GM12878 (cell line): ENCODE data around the gene WNK2. TPM values are rescaled to one million over a fixed set of nuclear protein-coding genes. Genes with fewer than 3 reads are reported as not detected.

Experiments
- ATAC-seq: fragments of 200-7000 bp; cut with Tn5 transposase; 3 replicates; pipeline ENCODE4 v1.9.1; 2020; ENCODE audit warnings: mild to moderate bottlenecking, moderate library complexity
- BruUV-seq: library from RNA; stranded (reverse); fragments of 400-500 nt; replicated peaks from 2 replicates; lab custom pipeline; 2021; lab: Mats Ljungman, UMichigan
- CTCF ChIA-PET: fragments of 300-600 bp; sonication (Branson Sonifier 250); formaldehyde crosslinking; extraction: SDS; loops from one replicate; lab custom pipeline; 2021; ENCODE audit warnings: inconsistent platforms; lab: Yijun Ruan, JAX
- POLR2A ChIA-PET: fragments of 350-600 bp; formaldehyde crosslinking; extraction: SDS; loops from one replicate; lab custom pipeline; 2021; ENCODE audit warnings: inconsistent platforms; lab: Charles Lee
- RAD21 ChIA-PET: fragments of 300-600 bp; sonication (Branson Sonifier 250); formaldehyde crosslinking; loops from one replicate; lab custom pipeline; 2023; ENCODE audit warnings: antibody characterized with exemption; ENCODE audit not compliant: unreplicated experiment; lab: Charles Lee
- SMC1A ChIA-PET: fragments of 300-600 bp; sonication (Branson Sonifier 250); formaldehyde crosslinking; loops from one replicate; lab custom pipeline; 2023; ENCODE audit not compliant: unreplicated experiment, uncharacterized antibody; lab: Charles Lee
- DNase-seq: peaks from one replicate; pipeline ENCODE4 v3.0.0-alpha.2; 2011; ENCODE audit warnings: low read depth, low spot score
- FAIRE-seq: peaks from 3 replicates; lab custom pipeline; 2011; peaks lifted over from hg19 to GRCh38; lab: Jason Lieb, UNC
- H2AFZ ChIP-seq: 2 replicates; pipeline ENCODE4 v1.6.0; 2011; ENCODE audit warnings: low read depth, low read length, control low read depth; ENCODE audit not compliant: control insufficient read depth
- H3K27ac ChIP-seq: 2 replicates; pipeline ENCODE4 v1.5.1; 2011; ENCODE audit warnings: control low read depth; ENCODE audit not compliant: control insufficient read depth, insufficient read depth
- H3K27me3 ChIP-seq, 2 experiments: replicated peaks in 1 of 2; 2 replicates each; pipeline versions ENCODE4 v1.6.0 to v1.6.1; 2011; ENCODE audit warnings: low read length in 1 of 2; ENCODE audit not compliant: control insufficient read depth in 2 of 2, insufficient read depth in 2 of 2
- H3K36me3 ChIP-seq, 2 experiments: 2 replicates each; pipeline ENCODE4 v1.5.1; 2011; ENCODE audit warnings: low read length in 1 of 2; ENCODE audit not compliant: control insufficient read depth in 2 of 2, insufficient read depth in 2 of 2
- H3K4me1 ChIP-seq: 2 replicates; pipeline ENCODE4 v1.6.1; 2011; ENCODE audit warnings: mild to moderate bottlenecking, low read length, moderate library complexity, mixed read lengths; ENCODE audit not compliant: control insufficient read depth, insufficient read depth
- H3K4me2 ChIP-seq: 2 replicates; pipeline ENCODE4 v1.6.0; 2011; ENCODE audit warnings: control low read depth; ENCODE audit not compliant: control insufficient read depth, insufficient read depth
- H3K4me3 ChIP-seq: fragments of 200-600 bp; sonication (generic); 2 replicates; pipeline ENCODE4 v1.5.1; 2016
- H3K79me2 ChIP-seq: 2 replicates; pipeline ENCODE4 v1.6.0; 2011; ENCODE audit warnings: low read length; ENCODE audit not compliant: control insufficient read depth, insufficient read depth
- H3K9ac ChIP-seq: 2 replicates; pipeline ENCODE4 v1.8.0; 2011; ENCODE audit warnings: low read length, control low read depth, mixed read lengths; ENCODE audit not compliant: control insufficient read depth, insufficient read depth
- H3K9me3 ChIP-seq: replicated peaks from 3 replicates; pipeline ENCODE4 v1.5.1; 2011; ENCODE audit warnings: mild to moderate bottlenecking, low read length; ENCODE audit not compliant: control insufficient read depth, insufficient read depth
- H4K20me1 ChIP-seq: 2 replicates; pipeline ENCODE4 v1.6.0; 2011; ENCODE audit not compliant: control insufficient read depth, insufficient read depth
- E4F1 ChIP-seq: fragments of 450-650 bp; IDR thresholded peaks from 2 replicates; pipeline ENCODE4 v1.6.1; 2018; ENCODE audit warnings: borderline replicate concordance, mild to moderate bottlenecking; ENCODE audit not compliant: partially characterized antibody
- EGR1 ChIP-seq, 2 experiments: IDR thresholded peaks; 1 replicate in 1 of 2; 2 replicates in 1 of 2; pipeline ENCODE4 v1.6.1; 2011 to 2012; ENCODE audit warnings: low read depth in 2 of 2, low read length in 2 of 2, borderline replicate concordance in 1 of 2, mild to moderate bottlenecking in 1 of 2, moderate library complexity in 1 of 2
- KLF5 ChIP-seq: fragments of 450-650 bp; IDR thresholded peaks from 2 replicates; pipeline ENCODE4 v1.6.1; 2014; ENCODE audit warnings: mild to moderate bottlenecking; ENCODE audit not compliant: partially characterized antibody
- RFX5 ChIP-seq: IDR thresholded peaks from 2 replicates; pipeline ENCODE4 v1.6.1; 2011; ENCODE audit warnings: low read depth, low read length, improper control_type of control experiment
- TBL1XR1 ChIP-seq: IDR thresholded peaks from 2 replicates; pipeline ENCODE4 v1.6.1; 2012; ENCODE audit warnings: low read depth, low read length, improper control_type of control experiment
- TCF12 ChIP-seq: IDR thresholded peaks from 2 replicates; pipeline ENCODE4 v1.6.1; 2011; ENCODE audit warnings: low read depth, mild to moderate bottlenecking, low read length
- WGBS: methylation state at CpG from one replicate; pipeline ENCODE4 v1.1.6; 2016; ENCODE audit warnings: low lambda C conversion rate; ENCODE audit not compliant: insufficient replicate concordance, insufficient coverage; ENCODE audit errors: missing lambda C conversion rate; 5-methylcytosine and 5-hydroxymethylcytosine counted together
- in situ Hi-C: fragments of 300-500 bp; cut with MboI; formaldehyde crosslinking; loops from 9 replicates; pipeline ENCODE4 v1.14.3; 2018; ENCODE audit warnings: mixed read lengths
- intact Hi-C: fragments of 100-400 bp; cut with micrococcal nuclease; formaldehyde crosslinking; loops from one replicate; pipeline ENCODE4 v1.14.2; 2022; ENCODE audit not compliant: unreplicated experiment
- polyA plus RNA-seq, 11 experiments: library from polyadenylated mRNA; depleted of rRNA in 4 of 11; unstranded in 6 of 11; stranded (reverse) in 5 of 11; fragments of >200 nt; fragmentation: Nextera tagmentation in 4 of 11; fragmentation: Illumina TruSeq in 1 of 11; extraction: Ambion mirVana in 4 of 11; extraction: Trizol in 1 of 11; gene quantifications; 1 replicate in 1 of 11; 2 replicates in 10 of 11; pipeline versions ENCODE4 v1.2.1 to v1.2.3, GENCODE V29; 2011 to 2016; ENCODE audit warnings: inconsistent platforms in 2 of 11, missing spikeins in 2 of 11, low read depth in 1 of 11
- total RNA-seq, 4 experiments: library from RNA; depleted of rRNA in 3 of 4; stranded (reverse); fragments of >200 nt in 3 of 4; fragmentation: Illumina TruSeq in 1 of 4; extraction: Trizol in 1 of 4; gene quantifications; 2 replicates each; pipeline versions ENCODE4 v1.2.1 to v1.2.3, GENCODE V29; 2013 to 2021

The WNK2 gene
- total and polyA plus RNA-seq, 10 of the 15 experiments (the other 5 are each of a cell fraction or from before 2014, with no cell fraction given): 0.15 TPM; not detected in 9

GRCh38 chr9:93267681-93268505, 84.0 kb downstream of the WNK2 start:
- no peak for DNase-seq
- Histone ChIP-seq H2AFZ (no peak overlapping the region), H3K4me2 (peak overlapping the region; percentile 44; the same call in 1 of the 2 replicates), H3K27me3 (no peaks in the 10 kb centered on the region), H3K4me3 (no peak overlapping the region), H3K9ac (no peak overlapping the region), H3K36me3 (no peaks in the 10 kb centered on the region), H3K79me2 (no peaks in the 10 kb centered on the region), H3K4me1 (peaks cover 15% of the 10 kb centered on the region), H4K20me1 (no peaks in the 10 kb centered on the region), H3K27ac (no peak overlapping the region), H3K9me3 (no peaks in the 10 kb centered on the region)
- in situ Hi-C loops (no loop called here), intact Hi-C loops (no loop called here)
- POLR2A ChIA-PET: no interaction called here
- BruUV-seq: no TSS peak
- TF ChIP-seq KLF5 (no peak), TBL1XR1 (no peak)
- CTCF ChIA-PET: no interaction called here
- RAD21 ChIA-PET: no interaction called here
- no peak for FAIRE-seq
- 63% methylated on average over 28 of the region's 28 CpGs for WGBS
- SMC1A ChIA-PET: no interaction called here
- no peak for ATAC-seq

- no TSS peak for BruUV-seq
- H3K4me3 ChIP-seq: no peak overlapping the region
- H3K27me3 ChIP-seq: no peaks in the 10 kb centered on the region
- ATAC-seq (peak; percentile 62), DNase-seq (no peak), FAIRE-seq (peak; percentile 13)
- POLR2A ChIA-PET: no interaction called here
- in situ Hi-C loops (no loop called here), intact Hi-C loops (no loop called here)
- peaks cover 15% of the 10 kb centered on the region for H3K4me1 ChIP-seq
- CTCF ChIA-PET: no interaction called here
- H3K9me3 ChIP-seq: no peaks in the 10 kb centered on the region
- no peaks in the 10 kb centered on the region for H3K36me3 ChIP-seq
- SMC1A ChIA-PET: no interaction called here
- TF ChIP-seq E4F1 (no peak), EGR1 (IDR thresholded peaks at IDR 0.05; ENCODE audit: borderline replicate concordance in 1 of 2, low read depth in 2 of 2, low read length in 2 of 2) (peak in 1 of 2 experiments; percentile 45; a peak in 1 of 3 replicates), TCF12 (peak; percentile 54; the same call in 1 of the 2 replicates), RFX5 (no peak)
- H3K4me2 ChIP-seq: peak overlapping the region; percentile 44
- no peaks in the 10 kb centered on the region for H3K79me2 ChIP-seq
- WGBS: 4% methylated on average over 16 of the region's 17 CpGs
- H3K9ac ChIP-seq: no peak overlapping the region
- H2AFZ ChIP-seq: no peak overlapping the region; the same call in 1 of the 2 replicates
- RAD21 ChIA-PET: no interaction called here
- no peaks in the 10 kb centered on the region for H4K20me1 ChIP-seq
- H3K27ac ChIP-seq: no peak overlapping the region
Measured at GRCh38 chr9:93268551-93269314, 84.8 kb downstream of the WNK2 start.
